Karpas-422 (cell line): ENCODE results near the gene DUOX2. TPM values are rescaled to one million over a fixed set of nuclear protein-coding genes. Genes with fewer than 3 reads are reported as not detected.
A peak's percentile ranks its signal among the peaks of the same experiment; 100 is the strongest.

ENCODE experiments used
- DNase-seq: peaks from one replicate; pipeline ENCODE4 v3.0.0-alpha.2; 2015
- H2AFZ ChIP-seq: fragments of 200-600 bp; sonication (generic); 2 replicates; pipeline ENCODE4 v1.6.1; 2014; ENCODE audit warnings: antibody characterized with exemption, low read length, mixed read lengths
- H3K27ac ChIP-seq: fragments of 200-600 bp; sonication (generic); 2 replicates; pipeline ENCODE4 v1.5.1; 2014; ENCODE audit warnings: mild to moderate bottlenecking, low read length, moderate library complexity
- H3K27me3 ChIP-seq: fragments of 200-600 bp; sonication (generic); 2 replicates; pipeline ENCODE4 v1.6.1; 2014; ENCODE audit warnings: low read length, mixed read lengths
- H3K36me3 ChIP-seq: fragments of 200-600 bp; sonication (generic); 2 replicates; pipeline ENCODE4 v1.6.1; 2014; ENCODE audit warnings: low read length, mixed read lengths; ENCODE audit not compliant: insufficient read depth
- H3K4me1 ChIP-seq: fragments of 200-600 bp; sonication (generic); 2 replicates; pipeline ENCODE4 v1.6.1; 2014; ENCODE audit warnings: mild to moderate bottlenecking, low read length, mixed read lengths
- H3K4me2 ChIP-seq: fragments of 200-600 bp; sonication (generic); 2 replicates; pipeline ENCODE4 v1.6.1; 2014; ENCODE audit warnings: low read length, low read depth, mild to moderate bottlenecking; ENCODE audit not compliant: poor library complexity, severe bottlenecking
- H3K4me3 ChIP-seq: fragments of 200-600 bp; sonication (generic); 2 replicates; pipeline ENCODE4 v1.5.1; 2014; ENCODE audit warnings: mild to moderate bottlenecking, antibody characterized with exemption, low read length, mixed read lengths
- H3K79me2 ChIP-seq: fragments of 200-600 bp; sonication (generic); 2 replicates; pipeline ENCODE4 v1.6.1; 2014; ENCODE audit warnings: mild to moderate bottlenecking, low read length, mixed read lengths
- H3K9ac ChIP-seq: fragments of 200-600 bp; sonication (generic); 2 replicates; pipeline ENCODE4 v1.6.0; 2014; ENCODE audit warnings: low read length
- H3K9me2 ChIP-seq: fragments of 200-600 bp; sonication (generic), shearing (Covaris generic); replicated peaks from 2 replicates; pipeline ENCODE4 v1.6.0; 2014; ENCODE audit warnings: mild to moderate bottlenecking, low read length, moderate library complexity; ENCODE audit not compliant: insufficient read depth
- H3K9me3 ChIP-seq: fragments of 300-700, 200-600 bp; sonication (generic); 2 replicates; pipeline ENCODE4 v1.6.1; 2014; ENCODE audit warnings: low read length, mixed read lengths
- H4K20me1 ChIP-seq: fragments of 200-600 bp; sonication (generic); 2 replicates; pipeline ENCODE4 v1.6.1; 2014; ENCODE audit warnings: mild to moderate bottlenecking, antibody characterized with exemption, low read length, low read depth; ENCODE audit not compliant: insufficient read depth
- total RNA-seq: library from RNA; depleted of rRNA; stranded (reverse); fragments of >200 nt; shearing (Covaris generic); gene quantifications from 2 replicates; pipeline ENCODE4 v1.2.3, GENCODE V29; 2014; ENCODE audit warnings: low replicate concordance

Gene DUOX2
- total RNA-seq, 1 experiment from 2014 or later, result 0.45 TPM

DNA sequence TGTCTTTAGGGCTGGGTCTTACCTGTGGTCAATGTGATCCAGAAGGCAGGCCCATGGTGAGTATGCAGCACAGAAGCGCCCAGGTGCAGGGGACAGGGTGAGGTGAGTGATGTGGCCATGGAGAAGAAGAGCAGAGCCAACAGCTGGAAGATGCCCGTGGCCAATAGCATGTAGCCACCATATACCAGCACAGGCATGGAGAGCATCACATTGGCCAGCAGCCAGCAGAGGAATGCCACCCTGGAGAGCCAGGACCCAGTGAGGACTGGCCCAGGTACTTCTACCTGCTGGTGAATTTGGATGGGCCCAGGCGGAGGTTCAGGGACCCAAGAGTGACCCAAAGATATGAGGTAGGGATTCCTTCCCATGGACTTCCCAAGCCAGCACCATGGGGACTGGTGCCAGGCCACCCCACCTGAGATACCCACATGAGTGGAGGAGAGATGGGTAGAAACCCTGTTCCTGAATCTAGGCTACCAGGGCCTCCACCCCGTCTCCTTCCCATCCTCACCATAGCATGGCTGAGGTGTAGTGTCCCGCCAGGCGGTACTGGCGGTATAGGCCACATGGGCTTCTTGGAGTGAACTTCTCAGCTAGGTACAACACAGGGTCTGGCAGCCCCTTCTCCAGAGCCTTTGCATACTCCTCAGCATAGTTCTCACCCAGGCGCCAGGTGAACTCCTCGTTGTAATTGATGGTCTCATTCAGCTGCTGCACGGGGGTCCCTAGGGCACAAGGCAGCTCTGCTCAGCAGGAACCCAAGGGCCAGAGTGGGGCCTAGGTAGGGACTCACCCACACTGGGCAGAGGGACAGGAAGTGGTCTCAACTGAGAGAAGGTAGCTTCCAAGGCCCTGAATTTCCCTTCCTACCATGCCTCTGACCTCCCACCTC, 6.4 kb upstream of the DUOX2 start:
- Histone ChIP-seq H3K36me3 (no peaks in the 10 kb centered on the region), H3K79me2 (no peaks in the 10 kb centered on the region), H3K4me1 (no peaks in the 10 kb centered on the region), H3K9me2 (no peaks in the 10 kb centered on the region), H2AFZ (no peak overlapping the region), H4K20me1 (no peaks in the 10 kb centered on the region), H3K9me3 (no peaks in the 10 kb centered on the region), H3K9ac (no peak overlapping the region), H3K27me3 (no peaks in the 10 kb centered on the region), H3K4me2 (no peak overlapping the region), H3K4me3 (no peak overlapping the region), H3K27ac (no peak overlapping the region)
- DNase-seq, result no peak

DNA sequence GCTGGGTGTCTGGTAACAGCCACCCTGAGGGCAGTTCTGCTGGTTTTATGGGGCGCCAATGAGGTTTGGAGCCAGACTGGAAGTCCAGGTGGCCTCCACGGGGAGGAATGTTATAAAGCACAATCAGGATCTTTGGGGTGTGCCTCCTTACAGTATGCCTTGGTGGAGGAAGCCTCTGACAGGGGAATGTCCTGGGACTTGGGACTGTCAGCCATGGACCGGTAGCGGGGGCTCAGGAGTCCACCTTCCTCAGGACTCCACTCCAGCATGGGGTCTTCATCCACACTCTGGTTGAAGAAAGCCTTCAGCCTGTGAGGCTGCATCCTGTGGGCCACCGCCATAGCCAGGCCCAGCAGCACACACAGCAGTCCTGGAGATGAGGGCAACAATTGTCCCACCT, 5.0 kb upstream of the DUOX2 start:
- Histone ChIP-seq H3K9ac (no peak overlapping the region), H3K27me3 (no peaks in the 10 kb centered on the region), H3K9me2 (no peaks in the 10 kb centered on the region), H4K20me1 (no peaks in the 10 kb centered on the region), H3K4me3 (no peak overlapping the region), H3K27ac (no peak overlapping the region), H3K4me1 (peaks cover 7% of the 10 kb centered on the region), H3K79me2 (no peaks in the 10 kb centered on the region), H2AFZ (no peak overlapping the region), H3K9me3 (no peaks in the 10 kb centered on the region), H3K36me3 (no peaks in the 10 kb centered on the region), H3K4me2 (no peak overlapping the region)
- no peak for DNase-seq

- no peak overlapping the region for H3K4me2 ChIP-seq
Measured at GRCh38 chr15:45118131-45118588, 4.2 kb upstream of the DUOX2 start.

DNA sequence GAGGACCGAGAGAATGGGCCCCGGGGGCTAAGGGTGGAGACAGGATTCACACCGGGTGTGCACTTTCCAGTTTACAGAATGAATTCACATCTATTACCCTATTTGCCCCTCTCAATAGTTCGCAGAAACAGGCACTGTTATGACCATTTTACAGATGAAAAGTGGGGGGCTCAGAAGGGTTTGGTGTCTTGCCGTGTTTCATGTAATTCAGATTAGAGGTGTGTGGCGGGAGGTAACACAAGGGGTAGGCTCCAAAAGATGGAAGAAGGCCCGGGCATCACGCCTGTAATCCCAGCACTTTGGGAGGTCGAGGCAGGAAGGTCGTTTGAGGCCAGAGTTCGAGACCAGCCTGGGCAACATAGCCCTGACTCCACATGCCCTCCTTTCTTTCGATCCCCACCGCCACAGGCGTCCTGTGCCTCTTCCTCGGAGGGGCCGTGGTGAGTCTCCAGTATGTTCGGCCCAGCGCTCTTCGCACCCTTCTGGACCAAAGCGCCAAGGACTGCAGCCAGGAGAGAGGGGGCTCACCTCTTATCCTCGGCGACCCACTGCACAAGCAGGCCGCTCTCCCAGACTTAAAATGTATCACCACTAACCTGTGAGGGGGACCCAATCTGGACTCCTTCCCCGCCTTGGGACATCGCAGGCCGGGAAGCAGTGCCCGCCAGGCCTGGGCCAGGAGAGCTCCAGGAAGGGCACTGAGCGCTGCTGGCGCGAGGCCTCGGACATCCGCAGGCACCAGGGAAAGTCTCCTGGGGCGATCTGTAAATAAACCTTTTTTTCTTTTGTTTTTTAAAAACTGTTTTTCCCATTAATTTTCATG, 3.5 kb upstream of the DUOX2 start:
- H3K4me2 ChIP-seq, result no peak overlapping the region
- H3K9me2 ChIP-seq, result no peaks in the 10 kb centered on the region
- H3K79me2 ChIP-seq, result no peaks in the 10 kb centered on the region
- no peaks in the 10 kb centered on the region for H4K20me1 ChIP-seq
- H3K4me3 ChIP-seq, result no peak overlapping the region
- H3K9me3 ChIP-seq, result no peaks in the 10 kb centered on the region
- no peak overlapping the region for H3K27ac ChIP-seq
- H3K27me3 ChIP-seq, result no peaks in the 10 kb centered on the region
- H2AFZ ChIP-seq, result no peak overlapping the region
- peaks cover 9% of the 10 kb centered on the region for H3K4me1 ChIP-seq
- H3K36me3 ChIP-seq, result no peaks in the 10 kb centered on the region
- no peak for DNase-seq
- no peak overlapping the region for H3K9ac ChIP-seq

More at GRCh38 chr15:45118131-45118588, 4.2 kb upstream of the DUOX2 start:
- H3K9me2 ChIP-seq, result no peaks in the 10 kb centered on the region
- no peak overlapping the region for H3K4me3 ChIP-seq
- peaks cover 9% of the 10 kb centered on the region for H3K4me1 ChIP-seq
- no peaks in the 10 kb centered on the region for H3K27me3 ChIP-seq
- no peak overlapping the region for H3K27ac ChIP-seq
- no peaks in the 10 kb centered on the region for H3K79me2 ChIP-seq
- no peaks in the 10 kb centered on the region for H4K20me1 ChIP-seq
- DNase-seq, result peak; percentile 93
- no peak overlapping the region for H3K9ac ChIP-seq
- H2AFZ ChIP-seq, result no peak overlapping the region
- no peaks in the 10 kb centered on the region for H3K9me3 ChIP-seq
- H3K36me3 ChIP-seq, result no peaks in the 10 kb centered on the region

- no peak overlapping the region for H3K9ac ChIP-seq
- no peak overlapping the region for H3K4me3 ChIP-seq
- H4K20me1 ChIP-seq, result no peaks in the 10 kb centered on the region
- no peaks in the 10 kb centered on the region for H3K27me3 ChIP-seq
- H3K9me2 ChIP-seq, result no peaks in the 10 kb centered on the region
- no peak overlapping the region for H3K4me2 ChIP-seq
- H3K9me3 ChIP-seq, result no peaks in the 10 kb centered on the region
- no peak overlapping the region for H2AFZ ChIP-seq
- no peaks in the 10 kb centered on the region for H3K36me3 ChIP-seq
- H3K4me1 ChIP-seq, result peaks cover 9% of the 10 kb centered on the region
- DNase-seq, result no peak
- H3K27ac ChIP-seq, result no peak overlapping the region
- no peaks in the 10 kb centered on the region for H3K79me2 ChIP-seq
Measured at GRCh38 chr15:45116482-45117307, 2.7 kb upstream of the DUOX2 start.

DNA sequence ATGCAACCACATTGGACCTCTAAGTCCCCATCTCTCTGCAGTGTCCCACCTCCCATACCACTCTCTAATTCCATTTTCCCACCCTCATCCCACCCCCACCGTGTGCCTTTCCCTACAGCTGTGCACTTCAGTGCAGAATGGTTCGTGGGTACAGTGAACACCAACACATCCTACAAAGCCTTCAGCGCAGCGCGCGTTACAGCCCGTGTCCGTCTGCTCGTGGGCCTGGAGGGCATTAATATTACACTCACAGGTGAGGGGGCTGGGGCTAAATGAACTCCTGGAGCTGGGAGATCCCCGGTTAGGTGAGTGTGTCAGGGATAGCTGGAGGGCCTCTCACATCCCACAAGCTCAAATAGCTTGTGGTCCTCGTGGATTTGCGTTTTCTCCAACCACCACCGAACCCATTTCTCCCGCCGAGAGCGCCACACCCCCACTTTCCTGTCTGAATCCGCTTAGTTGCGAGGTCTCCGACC, 2.1 kb upstream of the DUOX2 start:
- Histone ChIP-seq H3K4me3 (no peak overlapping the region), H2AFZ (no peak overlapping the region), H3K79me2 (no peaks in the 10 kb centered on the region), H3K4me2 (no peak overlapping the region), H4K20me1 (no peaks in the 10 kb centered on the region), H3K27me3 (no peaks in the 10 kb centered on the region), H3K9me2 (no peaks in the 10 kb centered on the region), H3K9ac (no peak overlapping the region), H3K4me1 (peaks cover 9% of the 10 kb centered on the region), H3K27ac (no peak overlapping the region), H3K9me3 (no peaks in the 10 kb centered on the region), H3K36me3 (no peaks in the 10 kb centered on the region)
- DNase-seq, result no peak

DNA sequence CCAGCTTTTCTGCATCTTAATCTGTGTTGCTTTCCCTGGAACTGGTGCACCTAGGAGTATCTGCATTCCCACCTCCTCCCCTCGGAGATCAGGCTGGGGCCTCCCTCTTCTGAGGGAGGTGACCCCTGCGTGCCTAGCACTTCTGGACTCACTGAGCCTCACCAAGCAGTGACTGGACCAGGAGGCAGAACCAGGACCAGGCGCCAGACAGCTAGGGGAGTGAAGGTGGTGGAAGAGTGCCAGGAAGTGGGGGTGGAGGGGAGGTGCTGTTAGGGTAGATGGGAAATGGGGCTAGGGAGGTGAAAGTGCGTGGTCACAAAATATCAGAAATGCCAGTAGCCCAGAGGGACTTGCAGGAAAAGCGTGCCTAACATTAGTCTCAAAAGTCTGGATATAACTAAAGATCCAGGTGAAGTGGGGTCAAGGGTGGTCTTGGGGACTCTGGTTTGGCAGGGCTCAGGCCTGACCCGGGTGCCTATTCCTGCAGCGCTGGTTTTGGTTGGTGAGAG, 1.4 kb upstream of the DUOX2 start:
- Histone ChIP-seq H3K9ac (no peak overlapping the region), H3K9me3 (no peaks in the 10 kb centered on the region), H3K36me3 (no peaks in the 10 kb centered on the region), H3K4me2 (no peak overlapping the region), H3K79me2 (no peaks in the 10 kb centered on the region), H3K27me3 (no peaks in the 10 kb centered on the region), H3K4me1 (peaks cover 9% of the 10 kb centered on the region), H2AFZ (no peak overlapping the region), H3K4me3 (no peak overlapping the region), H4K20me1 (no peaks in the 10 kb centered on the region), H3K9me2 (no peaks in the 10 kb centered on the region), H3K27ac (no peak overlapping the region)
- DNase-seq, result no peak
